Osteocyte (in vitro differentiated cells): ENCODE results near the gene SEMA3B. TPM values are rescaled to one million over a fixed set of nuclear protein-coding genes. Genes with fewer than 3 reads are reported as not detected.
"Not testable (repeated sequence)": the region's sequence is repeated elsewhere in the genome, so short reads cannot be mapped to it uniquely, and the experiment has no call there.

Experiments
- DNase-seq: peaks from one replicate; pipeline ENCODE4 v3.0.0; 2021; ENCODE audit warnings: mixed read lengths; ENCODE audit not compliant: unreplicated experiment; ENCODE audit errors: extremely low spot score
- H3K27ac Mint-ChIP-seq: one replicate; pipeline ENCODE4 v1.8.0; 2021; ENCODE audit warnings: mild to moderate bottlenecking, mixed read lengths; ENCODE audit not compliant: unreplicated experiment
- H3K27me3 Mint-ChIP-seq: one replicate; pipeline ENCODE4 v1.8.0; 2021; ENCODE audit warnings: mixed read lengths; ENCODE audit not compliant: unreplicated experiment
- H3K36me3 Mint-ChIP-seq: one replicate; pipeline ENCODE4 v1.8.0; 2021; ENCODE audit warnings: mixed read lengths; ENCODE audit not compliant: unreplicated experiment
- H3K4me1 Mint-ChIP-seq: one replicate; pipeline ENCODE4 v1.8.0; 2021; ENCODE audit warnings: mixed read lengths; ENCODE audit not compliant: unreplicated experiment
- H3K4me3 Mint-ChIP-seq: one replicate; pipeline ENCODE4 v1.8.0; 2021; ENCODE audit warnings: mild to moderate bottlenecking, moderate library complexity, mixed read lengths; ENCODE audit not compliant: unreplicated experiment
- H3K9me3 Mint-ChIP-seq: one replicate; pipeline ENCODE4 v1.8.0; 2021; ENCODE audit warnings: mixed read lengths; ENCODE audit not compliant: unreplicated experiment
- total RNA-seq: library from RNA; stranded (reverse); gene quantifications from 2 replicates; pipeline ENCODE4 v1.2.1, GENCODE V29; 2021
- TF ChIP-seq, protein P1 (sequence below): fragments of 200-600 bp; sonication (generic); IDR thresholded peaks from 2 replicates; pipeline ENCODE4 v1.5.0; 2021; ENCODE audit warnings: antibody characterized with exemption, mild to moderate bottlenecking, moderate library complexity

Gene SEMA3B
- total RNA-seq, 1 donor from 2014 or later: 8.1 TPM

GRCh38 chr3:50271314-50271936, 2.5 kb downstream of the SEMA3B start:
- H3K9me3 Mint-ChIP-seq: no peaks in the 10 kb centered on the region
- TF ChIP-seq, protein P1, sequence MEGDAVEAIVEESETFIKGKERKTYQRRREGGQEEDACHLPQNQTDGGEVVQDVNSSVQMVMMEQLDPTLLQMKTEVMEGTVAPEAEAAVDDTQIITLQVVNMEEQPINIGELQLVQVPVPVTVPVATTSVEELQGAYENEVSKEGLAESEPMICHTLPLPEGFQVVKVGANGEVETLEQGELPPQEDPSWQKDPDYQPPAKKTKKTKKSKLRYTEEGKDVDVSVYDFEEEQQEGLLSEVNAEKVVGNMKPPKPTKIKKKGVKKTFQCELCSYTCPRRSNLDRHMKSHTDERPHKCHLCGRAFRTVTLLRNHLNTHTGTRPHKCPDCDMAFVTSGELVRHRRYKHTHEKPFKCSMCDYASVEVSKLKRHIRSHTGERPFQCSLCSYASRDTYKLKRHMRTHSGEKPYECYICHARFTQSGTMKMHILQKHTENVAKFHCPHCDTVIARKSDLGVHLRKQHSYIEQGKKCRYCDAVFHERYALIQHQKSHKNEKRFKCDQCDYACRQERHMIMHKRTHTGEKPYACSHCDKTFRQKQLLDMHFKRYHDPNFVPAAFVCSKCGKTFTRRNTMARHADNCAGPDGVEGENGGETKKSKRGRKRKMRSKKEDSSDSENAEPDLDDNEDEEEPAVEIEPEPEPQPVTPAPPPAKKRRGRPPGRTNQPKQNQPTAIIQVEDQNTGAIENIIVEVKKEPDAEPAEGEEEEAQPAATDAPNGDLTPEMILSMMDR: no peak
- no peak for DNase-seq
- H3K27ac Mint-ChIP-seq: no peak overlapping the region
- H3K36me3 Mint-ChIP-seq: no peaks in the 10 kb centered on the region
- H3K4me3 Mint-ChIP-seq: no peak overlapping the region
- peaks cover 54% of the 10 kb centered on the region for H3K4me1 Mint-ChIP-seq
- peaks cover 16% of the 10 kb centered on the region for H3K27me3 Mint-ChIP-seq

DNA sequence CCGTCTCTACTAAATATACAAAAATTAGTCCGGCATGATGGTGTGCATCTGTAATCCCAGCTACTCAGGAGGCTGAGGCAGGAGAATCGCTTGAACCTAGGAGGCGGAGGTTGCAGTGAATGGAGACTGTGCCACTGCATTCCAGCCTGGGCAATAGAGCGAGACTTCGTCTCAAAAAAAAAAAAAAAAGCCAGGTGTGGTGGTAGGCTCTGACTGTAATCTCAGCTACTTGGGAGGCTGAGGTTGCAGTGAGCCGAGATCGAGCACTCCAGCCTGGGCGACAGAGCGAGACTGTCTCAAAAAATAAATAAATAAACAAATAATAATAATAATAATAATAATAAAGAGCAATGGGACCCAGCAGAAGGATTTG, 3.6 kb downstream of the SEMA3B start:
- H3K9me3 Mint-ChIP-seq, H3K36me3 Mint-ChIP-seq, H3K4me3 Mint-ChIP-seq, H3K27ac Mint-ChIP-seq, DNase-seq: not testable (repeated sequence)
- peaks cover 43% of the 10 kb centered on the region for H3K4me1 Mint-ChIP-seq
- peaks cover 16% of the 10 kb centered on the region for H3K27me3 Mint-ChIP-seq

DNA sequence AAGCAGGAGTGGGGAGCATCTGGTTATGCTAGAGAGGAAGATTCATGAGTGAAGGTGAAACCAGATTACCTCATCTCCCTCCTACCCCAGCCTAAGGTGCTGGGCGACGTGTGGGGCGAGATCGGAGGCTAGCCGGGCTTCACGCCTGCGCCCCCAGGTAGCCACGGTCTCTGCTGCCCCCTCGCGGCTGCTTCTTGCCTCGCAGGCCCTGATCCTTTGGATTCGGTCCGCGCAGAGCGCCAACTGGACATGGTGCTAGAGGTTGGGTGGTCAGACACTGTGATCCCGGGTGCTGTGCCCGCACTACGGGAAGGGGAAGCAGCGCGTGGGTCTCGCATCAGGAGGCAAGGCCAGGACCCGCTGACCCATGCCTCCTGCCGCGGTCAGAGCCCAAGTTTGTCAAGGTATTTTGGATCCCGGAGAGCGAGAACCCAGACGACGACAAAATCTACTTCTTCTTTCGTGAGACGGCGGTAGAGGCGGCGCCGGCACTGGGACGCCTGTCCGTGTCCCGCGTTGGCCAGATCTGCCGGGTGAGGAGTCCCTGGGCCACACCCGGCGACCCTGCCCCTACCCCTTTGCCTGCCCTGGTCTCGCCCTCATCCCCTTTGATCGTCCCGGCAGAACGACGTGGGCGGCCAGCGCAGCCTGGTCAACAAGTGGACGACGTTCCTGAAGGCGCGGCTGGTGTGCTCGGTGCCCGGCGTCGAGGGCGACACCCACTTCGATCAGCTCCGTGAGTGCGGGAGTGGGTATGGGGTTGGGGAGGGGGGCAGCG, 4.2 kb downstream of the SEMA3B start:
- H3K27me3 Mint-ChIP-seq: peaks cover 16% of the 10 kb centered on the region
- no peaks in the 10 kb centered on the region for H3K36me3 Mint-ChIP-seq
- peaks cover 37% of the 10 kb centered on the region for H3K4me1 Mint-ChIP-seq
- peak overlapping the region; percentile 41 for H3K4me3 Mint-ChIP-seq
- peak; percentile 95 for DNase-seq
- no peak overlapping the region for H3K27ac Mint-ChIP-seq
- TF ChIP-seq, protein P1: peak; percentile 98
- no peaks in the 10 kb centered on the region for H3K9me3 Mint-ChIP-seq

DNA sequence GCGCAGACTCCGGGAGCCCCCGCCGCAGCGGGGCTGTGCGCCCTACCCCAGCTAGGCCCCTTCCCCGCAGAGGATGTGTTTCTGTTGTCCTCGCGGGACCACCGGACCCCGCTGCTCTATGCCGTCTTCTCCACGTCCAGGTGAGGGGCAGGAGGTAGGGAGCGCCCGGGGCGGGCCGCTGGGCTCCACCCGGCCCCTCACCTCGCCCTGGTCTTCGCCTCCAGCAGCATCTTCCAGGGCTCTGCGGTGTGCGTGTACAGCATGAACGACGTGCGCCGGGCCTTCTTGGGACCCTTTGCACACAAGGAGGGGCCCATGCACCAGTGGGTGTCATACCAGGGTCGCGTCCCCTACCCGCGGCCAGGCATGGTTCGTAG, 4.7 kb downstream of the SEMA3B start:
- TF ChIP-seq, protein P1: no peak
- Mint-ChIP-seq H3K27ac (no peak overlapping the region), H3K36me3 (no peaks in the 10 kb centered on the region), H3K27me3 (peaks cover 16% of the 10 kb centered on the region), H3K4me3 (no peak overlapping the region), H3K4me1 (peaks cover 31% of the 10 kb centered on the region), H3K9me3 (no peaks in the 10 kb centered on the region)
- no peak for DNase-seq

- TF ChIP-seq, protein P1: peak; percentile 74
- DNase-seq: no peak
- H3K4me3 Mint-ChIP-seq: no peak overlapping the region
- no peaks in the 10 kb centered on the region for H3K9me3 Mint-ChIP-seq
- H3K27ac Mint-ChIP-seq: no peak overlapping the region
- H3K4me1 Mint-ChIP-seq: peaks cover 23% of the 10 kb centered on the region
- H3K36me3 Mint-ChIP-seq: no peaks in the 10 kb centered on the region
- H3K27me3 Mint-ChIP-seq: peaks cover 16% of the 10 kb centered on the region
These were observed 5.6 kb downstream of the SEMA3B start for GRCh38 chr3:50274371-50275104.
